ENCODE data around the gene ASXL2.
"Not testable (repeated sequence)": the region's sequence is repeated elsewhere in the genome, so short reads cannot be mapped to it uniquely, and the experiment has no call there.

The ASXL2 gene

GRCh38 chr2:25842155-25842554 is 36.1 kb downstream of the ASXL2 start:
- H3K27ac ChIP-seq, result no peak overlapping the region

GRCh38 chr2:25838152-25838756 is 40.0 kb downstream of the ASXL2 start:
- no peak overlapping the region for H3K27ac ChIP-seq
- H3K4me3 ChIP-seq, result no peak overlapping the region

More at GRCh38 chr2:25842155-25842554, 36.1 kb downstream of the ASXL2 start:
- H3K4me3 ChIP-seq, result no peak overlapping the region

GRCh38 chr2:25835906-25836305 is 42.4 kb downstream of the ASXL2 start:
- Histone ChIP-seq H3K27ac (no peak overlapping the region), H3K4me3 (no peak overlapping the region)

- no peak overlapping the region for H3K27ac ChIP-seq
- no peak overlapping the region for H3K4me3 ChIP-seq
Measured at GRCh38 chr2:25833566-25833965, 44.7 kb downstream of the ASXL2 start.

GRCh38 chr2:25832897-25833296 is 45.4 kb downstream of the ASXL2 start:
- H3K27ac ChIP-seq, result no peak overlapping the region
- no peak overlapping the region for H3K4me3 ChIP-seq

GRCh38 chr2:25831746-25832449 is 46.4 kb downstream of the ASXL2 start:
- H3K4me3 ChIP-seq, result no peak overlapping the region
- H3K27ac ChIP-seq, result peak overlapping the region in 2 of 21 experiments; percentile 5 to 73

- H3K27ac ChIP-seq, result no peak overlapping the region
- no peak overlapping the region for H3K4me3 ChIP-seq
Measured at GRCh38 chr2:25829828-25830227, 48.5 kb downstream of the ASXL2 start.

GRCh38 chr2:25829377-25829704 is 48.9 kb downstream of the ASXL2 start:
- no peak overlapping the region for H3K27ac ChIP-seq
- no peak overlapping the region for H3K4me3 ChIP-seq

GRCh38 chr2:25828532-25829376 is 49.5 kb downstream of the ASXL2 start:
- H3K27ac ChIP-seq, H3K4me3 ChIP-seq: not testable (repeated sequence)

GRCh38 chr2:25825238-25825637 is 53.0 kb downstream of the ASXL2 start:
- Histone ChIP-seq H3K27ac (peak overlapping the region in 2 of 21 experiments; percentile 32 to 66), H3K4me3 (no peak overlapping the region)

- Histone ChIP-seq H3K27ac (peak overlapping the region in 2 of 21 experiments; percentile 32 to 66), H3K4me3 (no peak overlapping the region)
Measured at GRCh38 chr2:25824718-25825117, 53.6 kb downstream of the ASXL2 start.

GRCh38 chr2:25824216-25824615 is 54.1 kb downstream of the ASXL2 start:
- H3K4me3 ChIP-seq, result no peak overlapping the region
- H3K27ac ChIP-seq, result peak overlapping the region in 1 of 21 experiments; percentile 66

- peak overlapping the region in 5 of 7 experiments; percentile 1 to 22 (median 16) for H3K4me3 ChIP-seq
- H3K27ac ChIP-seq, result peak overlapping the region in 6 of 21 experiments; percentile 7 to 72 (median 32)
Measured at GRCh38 chr2:25822190-25823117, 55.8 kb downstream of the ASXL2 start.

- Histone ChIP-seq H3K4me3 (peak overlapping the region in 1 of 7 experiments; percentile 22), H3K27ac (peak overlapping the region in 2 of 21 experiments; percentile 40 to 72)
Measured at GRCh38 chr2:25821225-25822056, 56.8 kb downstream of the ASXL2 start.

GRCh38 chr2:25819597-25820039 is 58.7 kb downstream of the ASXL2 start:
- Histone ChIP-seq H3K27ac (no peak overlapping the region), H3K4me3 (no peak overlapping the region)

- no peak overlapping the region for H3K27ac ChIP-seq
- no peak overlapping the region for H3K4me3 ChIP-seq
Measured at GRCh38 chr2:25817630-25818029, 60.7 kb downstream of the ASXL2 start.

- Histone ChIP-seq H3K27ac (no peak overlapping the region), H3K4me3 (no peak overlapping the region)
Measured at GRCh38 chr2:25817006-25817405, 61.3 kb downstream of the ASXL2 start.

GRCh38 chr2:25816249-25816648 is 62.0 kb downstream of the ASXL2 start:
- H3K27ac ChIP-seq, result peak overlapping the region in 1 of 21 experiments; percentile 56
- no peak overlapping the region for H3K4me3 ChIP-seq

GRCh38 chr2:25814681-25815080 is 63.6 kb downstream of the ASXL2 start:
- no peak overlapping the region for H3K27ac ChIP-seq

More at GRCh38 chr2:25814681-25815080, 63.6 kb downstream of the ASXL2 start:
- H3K4me3 ChIP-seq, result no peak overlapping the region

All from skin epidermis (tissue), 12 donors.